ENCODE measurements around the gene VSIG2.

The VSIG2 gene

DNA sequence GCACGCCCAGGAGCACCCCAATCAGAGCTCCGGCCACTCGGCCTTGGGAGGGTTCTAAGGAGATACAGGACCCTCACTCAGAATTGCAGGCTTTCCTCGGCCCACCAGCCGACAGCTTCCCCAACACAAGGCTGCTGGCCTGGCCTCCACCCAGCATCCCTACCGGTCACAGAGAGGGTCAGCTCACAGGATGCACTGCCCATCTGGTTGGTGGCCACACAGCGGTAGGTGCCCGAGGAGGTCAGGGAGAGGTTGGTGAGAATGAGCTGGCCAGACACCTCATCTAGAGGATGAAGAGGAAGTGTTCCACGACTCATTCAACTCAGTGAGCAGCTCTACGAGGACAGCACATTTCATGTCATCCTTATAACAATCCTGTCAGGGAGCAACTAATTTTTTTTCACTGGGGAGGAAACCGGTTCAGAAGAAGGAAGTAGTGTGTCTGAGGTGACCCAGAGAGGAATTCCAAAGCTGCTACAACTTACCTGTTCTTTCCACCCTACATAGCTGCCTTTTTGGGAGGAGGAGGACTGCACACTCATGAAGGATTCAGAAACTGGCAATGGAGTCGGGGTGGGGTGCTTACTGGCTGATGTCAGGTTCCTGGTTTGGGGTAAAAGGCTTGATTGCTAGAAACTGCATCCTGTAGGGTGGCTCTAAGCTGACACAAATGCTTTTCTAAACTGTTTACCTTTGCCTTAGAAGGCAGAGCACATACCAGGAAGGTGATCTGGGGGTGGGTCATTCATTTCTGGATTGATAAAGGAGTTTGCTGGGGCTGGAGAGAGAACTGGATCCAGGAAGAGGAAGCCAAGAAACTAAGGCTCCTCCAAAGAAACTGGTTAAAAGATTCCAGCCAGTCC is 3.3 kb downstream of the VSIG2 start:
- no peak for DNase-seq (ENCODE audit: low read depth in 1 of 2, low spot score in 1 of 2)

DNA sequence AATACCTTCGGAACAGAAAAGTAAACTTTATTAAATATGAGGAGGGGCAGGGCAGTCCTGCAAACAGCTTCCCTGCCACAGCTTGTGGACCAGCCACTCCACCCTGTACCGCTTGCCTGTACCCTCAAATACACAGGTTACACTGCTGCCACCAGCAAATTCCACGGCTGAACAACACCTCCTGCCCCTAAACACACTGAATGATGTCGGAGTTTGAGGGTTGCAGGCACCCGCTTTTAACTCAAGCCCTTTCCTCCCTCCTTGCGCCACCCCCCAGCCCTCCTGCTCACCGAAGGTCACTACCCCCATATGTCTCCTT is 4.0 kb downstream of the VSIG2 start:
- no peak for DNase-seq (ENCODE audit: low read depth in 1 of 2, low spot score in 1 of 2)

DNA sequence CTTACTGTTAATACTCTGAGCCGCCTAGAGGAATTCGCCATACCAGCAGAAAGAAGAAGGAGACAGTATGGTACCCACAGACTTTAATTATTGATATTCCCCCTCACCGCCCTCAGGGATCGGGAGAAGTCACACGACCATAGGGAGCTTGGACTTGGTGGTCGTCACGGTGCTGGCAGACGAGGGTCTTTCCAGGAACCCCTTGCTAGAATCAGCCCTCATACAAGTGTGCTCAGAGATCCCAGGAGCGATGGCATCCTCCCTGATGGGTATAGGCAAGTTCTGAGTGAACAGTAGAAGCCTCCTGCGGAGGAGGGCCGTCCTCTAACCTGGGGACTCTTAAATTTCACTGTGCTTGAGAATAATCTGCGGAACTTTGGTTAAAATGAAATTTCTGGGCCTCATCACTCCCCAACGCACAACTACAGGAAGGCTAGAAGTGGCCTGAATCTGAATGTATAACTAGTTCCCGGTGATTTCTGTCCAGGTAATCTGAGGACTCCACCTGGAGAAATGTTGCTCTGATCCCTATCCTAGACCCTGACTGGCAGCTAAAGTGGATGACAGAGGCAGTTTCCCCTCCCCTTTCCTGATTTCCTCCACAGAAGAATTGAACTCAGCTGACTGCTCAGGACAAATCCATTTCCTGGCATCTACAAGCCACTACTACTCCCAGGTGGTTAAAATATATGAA is 4.5 kb downstream of the VSIG2 start:
- no peak for DNase-seq (ENCODE audit: low read depth in 1 of 2, low spot score in 1 of 2)

DNA sequence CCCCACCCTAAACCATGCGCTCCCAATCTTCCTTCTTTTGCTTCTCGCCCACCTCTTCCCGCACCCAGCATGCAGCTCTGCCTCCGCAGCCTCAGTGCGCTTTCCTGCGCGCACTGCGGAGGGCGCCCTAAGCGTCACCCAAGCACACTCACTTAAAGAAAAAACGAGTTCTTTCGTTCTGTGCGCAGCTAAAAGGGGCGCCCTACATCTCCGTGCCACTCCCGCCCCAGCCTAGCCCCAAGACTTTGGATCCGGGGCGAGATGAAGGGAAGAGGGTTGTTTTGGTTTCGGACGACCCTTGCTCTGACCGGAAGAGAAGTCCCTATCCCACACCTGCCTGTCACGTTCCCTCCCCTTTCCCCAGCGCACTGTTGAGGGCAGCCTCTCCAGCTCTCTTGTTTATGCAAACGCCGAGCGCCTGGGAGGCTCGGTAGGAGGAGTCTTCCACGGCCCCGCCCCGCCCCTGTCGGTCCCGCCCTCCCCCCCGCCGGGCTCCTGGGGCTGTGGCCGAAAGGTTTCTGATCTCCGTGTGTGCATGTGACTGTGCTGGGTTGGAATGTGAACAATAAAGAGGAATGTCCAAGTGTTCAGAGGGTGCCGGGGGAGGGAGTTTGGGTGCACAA is 5.3 kb downstream of the VSIG2 start:
- DNase-seq (ENCODE audit: low read depth in 1 of 2, low spot score in 1 of 2) = peak; percentile 63 to 67

DNA sequence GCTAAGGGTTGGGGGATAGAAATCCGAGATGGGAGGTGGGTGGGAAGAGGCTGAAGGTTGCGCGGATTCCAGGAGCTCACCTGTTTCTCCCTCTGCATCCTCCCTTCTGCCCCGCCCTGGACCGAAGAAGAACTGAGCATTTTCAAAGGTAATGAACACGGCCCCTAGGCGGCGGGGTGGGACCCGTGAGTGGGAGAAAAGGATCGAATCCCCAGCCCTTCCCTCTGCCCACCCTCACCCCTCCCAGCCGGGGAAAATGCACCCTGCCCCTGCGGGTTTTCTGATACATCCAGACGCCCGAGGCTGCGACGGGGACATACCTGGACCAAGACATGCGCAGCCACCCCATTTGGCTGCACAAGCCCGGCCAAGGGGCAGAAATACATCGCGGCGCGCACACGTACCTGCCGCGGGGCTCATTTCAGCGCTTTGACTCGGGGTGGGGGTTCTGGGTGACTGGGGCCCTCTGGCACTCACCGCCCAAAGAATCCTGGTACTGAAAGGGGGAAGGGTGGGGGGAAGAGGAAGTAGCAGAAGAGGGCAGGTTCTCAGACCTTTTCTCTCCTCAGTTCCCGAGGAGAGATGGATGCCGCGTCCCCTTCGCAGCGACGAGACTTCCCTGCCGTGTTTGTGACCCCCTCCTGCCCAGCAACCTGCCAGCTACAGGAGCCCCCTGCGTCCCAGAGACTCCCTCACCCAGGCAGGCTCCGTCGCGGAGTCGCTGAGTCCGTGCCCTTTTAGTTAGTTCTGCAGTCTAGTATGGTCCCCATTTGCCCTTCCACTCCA is 6.0 kb downstream of the VSIG2 start:
- DNase-seq (ENCODE audit: low read depth in 1 of 2, low spot score in 1 of 2) = no peak

DNA sequence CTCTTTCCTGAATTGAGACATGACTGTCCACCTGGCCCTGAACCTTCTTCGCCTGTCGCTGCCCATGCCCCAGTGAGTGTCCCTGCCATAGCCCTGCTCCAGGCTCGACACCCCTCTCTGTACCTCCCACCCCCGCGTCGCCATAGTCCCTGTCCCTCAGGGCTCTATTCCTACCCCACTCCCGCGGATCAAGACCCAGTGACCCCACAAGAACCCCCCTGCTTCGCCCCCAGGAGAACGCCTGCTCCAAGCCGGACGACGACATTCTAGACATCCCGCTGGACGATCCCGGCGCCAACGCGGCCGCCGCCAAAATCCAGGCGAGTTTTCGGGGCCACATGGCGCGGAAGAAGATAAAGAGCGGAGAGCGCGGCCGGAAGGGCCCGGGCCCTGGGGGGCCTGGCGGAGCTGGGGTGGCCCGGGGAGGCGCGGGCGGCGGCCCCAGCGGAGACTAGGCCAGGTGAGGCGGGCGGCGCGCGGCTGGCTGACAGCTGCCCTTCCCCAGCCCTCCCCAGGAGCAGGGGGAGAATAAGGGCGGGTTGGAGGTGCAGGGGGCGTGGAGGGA is 6.7 kb downstream of the VSIG2 start:
- no peak for DNase-seq (ENCODE audit: low read depth in 1 of 2, low spot score in 1 of 2)

DNA sequence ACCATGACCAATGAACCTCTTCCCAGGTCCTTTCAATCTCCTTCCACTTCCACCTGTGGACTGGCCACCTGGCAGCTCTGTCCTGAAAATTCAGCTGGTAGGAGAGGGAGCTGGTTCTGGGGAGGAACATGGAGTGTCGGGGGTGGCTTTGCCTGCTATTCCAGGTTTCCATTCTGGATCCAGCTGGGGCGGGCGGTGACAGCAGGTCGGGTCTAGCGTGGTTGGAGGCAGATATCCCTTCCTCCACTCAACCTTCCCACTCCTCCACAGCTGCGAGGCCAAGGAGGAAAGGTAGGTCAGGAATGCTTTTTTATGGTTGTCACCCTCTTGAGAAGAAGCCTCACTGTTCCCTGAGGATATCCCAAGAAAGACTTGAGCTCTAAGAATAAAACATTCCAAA is 9.0 kb downstream of the VSIG2 start:
- no peak for DNase-seq (ENCODE audit: low read depth in 1 of 2, low spot score in 1 of 2)

DNA sequence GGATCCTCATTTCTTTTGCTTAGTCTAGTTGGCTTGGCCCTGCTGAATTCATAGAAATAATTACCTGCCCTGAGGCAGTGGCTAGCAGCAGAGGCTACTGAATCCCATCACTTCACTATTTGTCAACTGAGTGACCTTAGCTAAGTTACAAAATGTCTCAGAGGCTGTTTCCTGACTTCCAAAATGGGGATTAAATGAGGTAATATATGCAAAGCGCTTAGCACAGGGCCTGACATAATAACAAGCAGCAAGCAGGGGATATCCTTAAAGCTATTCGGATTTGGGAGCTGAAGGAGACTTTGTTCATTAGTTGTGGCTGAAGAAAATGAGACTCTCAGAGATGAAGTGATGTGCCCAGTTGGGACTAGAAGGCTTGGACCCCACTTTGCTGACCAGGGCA is 9.5 kb downstream of the VSIG2 start:
- DNase-seq (ENCODE audit: low read depth in 1 of 2, low spot score in 1 of 2) = no peak

DNA sequence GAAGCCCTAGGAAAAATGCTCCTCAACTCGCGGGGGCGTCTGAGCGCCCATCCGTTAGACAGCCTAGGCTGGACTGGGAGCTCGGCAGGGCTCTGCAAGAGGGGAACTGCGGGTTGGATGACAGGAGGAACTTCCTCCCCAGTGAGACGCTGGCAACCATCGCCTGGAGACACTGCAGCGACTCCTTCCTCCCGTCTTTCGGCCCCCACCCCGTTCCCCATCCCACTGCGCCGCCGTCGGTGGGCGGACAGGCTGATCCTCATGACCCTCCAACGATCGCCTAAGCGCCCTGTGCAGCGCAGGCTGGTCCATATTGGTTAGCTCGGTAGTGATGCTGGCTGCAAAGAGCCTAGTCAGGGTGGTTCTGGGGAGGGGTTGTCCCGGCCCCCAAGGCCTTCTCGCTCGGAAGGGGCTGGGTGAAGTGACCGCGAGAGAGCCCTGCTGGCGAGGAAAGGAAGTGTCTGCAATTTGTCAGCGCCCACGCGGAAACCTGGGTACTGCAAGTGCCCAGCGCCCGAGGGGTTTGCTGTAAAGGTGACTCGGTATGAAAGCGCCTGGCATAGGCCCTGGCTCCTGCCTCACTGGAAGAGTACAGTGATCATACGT is 11.7 kb downstream of the VSIG2 start:
- DNase-seq (ENCODE audit: low read depth in 1 of 2, low spot score in 1 of 2) = no peak

DNA sequence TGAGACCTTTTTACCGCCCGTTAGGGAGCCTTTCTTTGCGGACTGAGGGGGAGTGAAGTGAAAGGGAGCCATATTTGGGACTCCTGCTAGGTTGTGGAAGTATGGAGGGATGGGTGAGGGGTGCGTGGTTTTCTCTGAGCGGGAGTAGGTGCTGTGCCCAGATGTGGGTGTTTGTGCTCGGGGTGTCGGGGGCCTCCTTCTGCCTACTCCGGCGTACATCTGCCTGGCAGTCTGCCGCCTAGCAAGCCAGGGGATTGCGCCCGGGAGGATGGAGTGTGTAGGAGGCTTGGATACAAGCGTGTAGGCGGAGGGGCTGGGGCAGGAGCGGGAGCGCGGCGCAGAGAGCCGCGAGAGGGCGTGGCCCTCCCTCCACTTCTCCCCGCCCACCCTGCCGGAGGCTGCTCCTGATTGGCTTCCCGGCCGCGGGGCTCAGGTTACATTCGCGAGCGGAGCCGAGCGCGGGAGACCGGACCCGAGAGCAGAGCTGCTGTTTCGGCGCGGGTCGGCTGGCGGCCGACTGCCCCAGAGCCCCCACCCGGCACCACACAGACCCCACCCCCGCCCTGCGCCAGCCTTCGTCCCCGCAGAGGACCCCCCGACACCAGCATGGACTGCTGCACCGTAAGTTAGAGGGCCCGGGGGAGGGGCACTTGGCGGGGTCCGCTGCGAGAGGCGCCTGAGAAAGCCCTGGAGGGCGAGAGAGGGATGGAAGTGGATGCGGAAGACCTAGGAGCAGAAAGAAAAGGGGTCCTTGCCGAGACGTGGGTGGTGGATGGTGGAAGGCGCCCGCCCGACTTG is 12.4 kb downstream of the VSIG2 start, which contains the start of gene NRGN:
TSS of gene NRGN (plus strand) at position 464 of the 798 bp plus-strand sequence. CDS start at position 607, 143 bp downstream.
- peak; percentile 63 to 68 for DNase-seq (ENCODE audit: low read depth in 1 of 2, low spot score in 1 of 2)

DNA sequence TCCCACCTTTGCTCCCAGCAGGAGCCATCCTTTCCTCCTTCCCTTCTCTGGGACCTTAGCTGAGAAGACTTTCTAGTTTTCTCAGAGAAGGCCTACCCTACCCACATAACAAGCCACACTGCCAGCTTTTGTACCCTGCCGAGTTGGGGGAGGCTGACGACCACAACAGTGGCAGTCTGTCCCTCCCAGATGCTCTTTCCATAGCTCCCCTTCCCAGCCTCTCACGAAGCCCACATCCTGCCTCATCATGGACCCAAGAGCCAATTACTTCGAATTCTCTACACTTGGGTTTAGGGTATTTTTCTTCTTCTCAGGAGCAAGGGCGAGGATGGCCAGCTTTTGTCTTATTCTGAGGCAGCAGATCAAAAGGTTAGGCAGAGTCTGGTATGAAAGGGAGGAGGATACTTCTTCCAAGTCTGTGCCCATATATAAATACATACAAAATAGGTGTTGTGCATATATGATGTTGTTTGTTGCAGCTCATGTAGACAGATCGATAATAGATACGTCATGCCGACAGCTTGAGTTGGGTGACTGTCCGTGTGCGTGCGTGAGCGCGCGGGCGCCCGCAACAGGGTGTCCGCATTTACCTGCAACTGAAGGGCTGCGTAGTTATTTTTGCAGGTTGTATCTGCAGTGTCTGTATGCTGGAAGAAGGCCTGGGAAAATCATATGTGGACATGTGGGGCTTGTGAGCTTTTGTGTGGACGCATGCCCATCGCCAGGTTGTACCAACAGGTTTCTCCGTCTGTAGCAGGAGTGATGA is 13.2 kb downstream of the VSIG2 start:
- DNase-seq (ENCODE audit: low read depth in 1 of 2, low spot score in 1 of 2) = no peak

DNA sequence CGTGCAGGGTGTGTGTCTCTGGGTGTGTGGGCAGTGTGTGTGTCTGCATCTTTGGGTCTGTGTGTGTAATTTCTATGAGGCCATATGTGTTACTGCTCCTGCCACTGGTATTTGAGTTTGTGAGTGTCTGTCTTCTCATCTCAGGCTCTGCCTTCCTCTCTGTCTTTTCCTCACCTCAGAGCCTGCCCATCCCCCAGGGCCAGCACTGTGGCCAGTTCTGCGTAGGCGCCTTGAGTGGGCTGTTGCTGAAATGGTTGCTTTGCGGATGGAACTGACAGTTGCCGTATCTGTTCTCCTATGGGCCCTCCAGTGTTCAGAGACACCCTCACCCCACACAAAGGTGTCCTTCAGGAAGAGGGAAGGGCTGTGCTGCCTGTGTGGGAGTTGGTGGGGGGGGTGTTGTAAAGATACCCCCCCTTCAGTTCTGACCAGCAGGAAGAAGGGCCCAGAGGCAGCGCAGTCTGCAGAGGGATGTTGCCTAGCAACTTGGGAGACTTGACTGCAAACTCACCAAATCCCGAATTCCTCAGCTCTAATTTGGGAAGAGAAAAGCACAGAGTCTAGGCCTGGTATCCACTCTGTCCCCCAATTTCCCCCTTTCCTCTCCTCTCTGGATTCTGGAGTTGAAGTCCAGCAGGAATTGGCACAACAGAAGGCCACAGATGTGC is 14.3 kb downstream of the VSIG2 start:
- DNase-seq (ENCODE audit: low read depth in 1 of 2, low spot score in 1 of 2) = no peak

DNA sequence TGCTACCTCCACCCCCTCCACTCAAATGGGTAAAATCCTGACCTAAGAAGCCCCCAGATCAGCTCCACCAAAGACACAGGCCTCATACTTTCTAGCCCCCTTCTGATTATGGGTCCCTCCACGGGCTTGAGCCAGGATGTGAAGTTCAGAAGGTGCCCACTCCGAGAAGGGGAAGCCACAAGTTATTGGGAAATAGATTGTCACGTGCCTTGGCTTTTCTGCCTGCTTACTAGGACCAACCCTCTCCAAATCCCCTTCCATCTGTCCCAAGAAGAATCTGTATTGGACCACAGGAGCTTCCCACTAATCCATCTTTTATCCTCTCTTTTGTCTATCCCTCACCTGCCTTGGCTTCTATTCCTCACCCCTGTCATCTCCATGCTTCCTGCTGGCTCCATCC is 15.3 kb downstream of the VSIG2 start:
- no peak for DNase-seq (ENCODE audit: low read depth in 1 of 2, low spot score in 1 of 2)

DNA sequence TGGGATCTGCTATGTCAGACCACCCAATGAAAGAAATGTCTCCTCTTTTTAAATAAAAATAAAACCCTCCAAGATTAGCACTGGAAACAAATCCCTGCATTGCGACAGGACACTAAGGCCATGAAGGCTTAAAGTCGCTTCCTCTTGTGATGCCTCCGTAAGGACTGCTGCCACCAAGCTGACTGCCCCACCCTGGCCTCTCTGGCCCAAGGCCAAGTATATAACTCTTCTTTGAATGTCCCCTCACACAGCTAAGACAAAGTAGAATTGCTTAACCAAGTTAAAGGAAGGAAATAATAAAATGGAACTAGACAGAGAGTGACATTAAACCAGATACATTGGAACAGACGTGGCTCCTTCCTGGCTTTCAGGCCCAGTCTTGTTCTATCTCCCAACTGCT is 19.8 kb downstream of the VSIG2 start:
- DNase-seq (ENCODE audit: low read depth in 1 of 2, low spot score in 1 of 2) = no peak

DNA sequence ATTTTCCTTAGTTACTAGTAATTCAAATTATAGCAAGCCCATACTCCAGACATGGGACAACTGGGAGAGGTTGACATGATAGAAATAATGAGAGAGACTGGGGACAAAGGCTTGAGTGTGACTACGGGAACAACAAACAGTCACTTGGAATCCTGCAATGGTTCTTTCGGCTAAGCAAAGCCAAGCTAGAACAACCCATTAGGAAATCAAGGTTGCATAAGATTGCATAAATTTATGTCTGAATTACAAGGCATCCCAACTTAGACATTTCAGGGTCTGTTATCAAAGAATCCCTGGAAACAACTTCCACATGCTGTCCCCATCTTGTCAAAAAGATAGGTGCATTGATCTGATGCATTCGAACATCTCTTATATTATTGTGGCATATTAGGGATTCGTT is 22.5 kb downstream of the VSIG2 start:
- no peak for DNase-seq (ENCODE audit: low read depth in 1 of 2, low spot score in 1 of 2)

DNA sequence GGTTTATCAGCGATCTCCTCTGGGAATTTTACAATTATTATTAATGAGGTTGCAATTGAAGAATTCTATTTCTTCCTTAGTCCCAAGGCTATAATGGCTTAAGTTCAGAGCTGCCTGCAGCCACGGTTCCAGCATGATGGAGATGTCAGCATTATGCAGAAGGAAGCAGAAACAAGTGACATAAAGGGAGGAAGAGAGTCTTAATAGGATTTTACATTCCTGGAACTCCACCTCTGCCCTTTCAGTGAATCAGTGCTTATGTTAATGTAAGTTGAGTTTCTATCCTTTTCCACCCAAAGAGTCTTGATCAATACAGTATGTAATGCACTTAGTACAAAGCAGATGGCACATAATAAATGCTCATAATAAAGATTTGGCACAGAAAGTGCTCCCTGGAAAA is 23.9 kb downstream of the VSIG2 start:
- DNase-seq (ENCODE audit: low read depth in 1 of 2, low spot score in 1 of 2) = no peak

DNA sequence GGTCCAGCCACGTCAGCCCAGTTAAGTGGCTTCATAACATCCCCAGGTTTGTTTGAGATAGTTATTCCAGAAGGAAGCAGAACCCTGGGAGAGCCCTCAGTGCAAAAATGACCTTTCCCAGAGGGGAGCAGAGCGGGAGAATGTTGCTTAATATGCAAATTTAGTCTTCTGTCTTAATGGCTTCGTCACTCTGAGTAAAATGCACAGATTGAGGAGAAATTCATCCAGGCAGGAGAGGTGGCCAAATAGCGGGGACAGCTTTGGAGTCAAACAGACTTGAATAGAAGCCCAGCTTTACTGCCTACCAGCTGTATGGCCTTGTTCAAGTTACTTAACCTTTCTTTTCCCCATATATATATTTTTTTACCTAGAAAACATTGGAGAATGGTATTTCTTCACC is 24.6 kb downstream of the VSIG2 start:
- no peak for DNase-seq (ENCODE audit: low read depth in 1 of 2, low spot score in 1 of 2)

DNA sequence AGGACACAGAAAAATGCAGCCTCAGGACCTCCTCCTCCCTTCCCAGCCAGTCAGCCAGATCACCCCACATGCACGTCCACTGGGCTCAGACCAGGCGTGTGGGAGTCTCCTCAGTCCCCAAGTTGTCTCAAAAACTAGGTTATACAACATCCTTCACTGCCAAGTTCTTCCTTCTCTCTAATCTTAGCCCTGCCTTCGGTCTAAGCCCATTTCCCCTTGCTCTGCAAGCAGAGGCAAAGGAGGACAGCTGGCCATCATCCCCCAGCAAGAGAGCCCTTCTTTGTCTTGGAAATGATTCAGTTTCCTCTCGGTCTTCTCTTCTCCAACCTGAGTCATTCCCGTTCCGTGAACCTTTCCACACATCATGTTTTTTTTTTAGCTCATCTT is 26.3 kb downstream of the VSIG2 start:
- DNase-seq (ENCODE audit: low read depth in 1 of 2, low spot score in 1 of 2) = no peak
